B cell (primary cell): Measurements from ENCODE around the gene SERPINA10.

ENCODE experiments used
- CTCF ChIP-seq: fragments of 200-600 bp; IDR thresholded peaks from one replicate; pipeline ENCODE4 v1.8.0; 2022; ENCODE audit warnings: antibody characterized with exemption, mild to moderate bottlenecking
- EZH2 ChIP-seq: IDR thresholded peaks from 2 replicates; pipeline ENCODE4 v1.6.1; 2012; ENCODE audit warnings: borderline replicate concordance, low read depth, mild to moderate bottlenecking, moderate library complexity, low read length; ENCODE audit not compliant: insufficient read depth, poor library complexity, severe bottlenecking

- no peak for TF ChIP-seq CTCF
- TF ChIP-seq EZH2: no peak
Observed at GRCh38 chr14:94291159-94291905, 1.7 kb downstream of the SERPINA10 start.
